ENCODE results near the gene DHRS4. TPM values are rescaled to one million over a fixed set of nuclear protein-coding genes. Genes with fewer than 3 reads are reported as not detected.

DHRS4 gene
- total and polyA plus RNA-seq, 2 of the 13 experiments (the other 11 are each of a cell fraction or from before 2014, with no cell fraction given) = 23.9 to 45.1 TPM

- TF ChIP-seq PAXIP1 (CRISPR knock-in tag; conservative IDR thresholded peaks at IDR 0.05) (peak; percentile 66), ZNF18 (CRISPR knock-in tag; IDR thresholded peaks at IDR 0.05; ENCODE audit: insufficient replicate concordance) (peak; percentile 65), TRAFD1 (CRISPR knock-in tag; IDR thresholded peaks at IDR 0.05; ENCODE audit: borderline replicate concordance) (peak; percentile 97), ZNF326 (CRISPR knock-in tag; IDR thresholded peaks at IDR 0.05; ENCODE audit: borderline replicate concordance) (peak; percentile 24; the same call in 1 of the 2 replicates), ZNF749 (CRISPR knock-in tag; IDR thresholded peaks at IDR 0.05; ENCODE audit: borderline replicate concordance) (no peak; the same call in 1 of the 2 replicates), PHF8 (CRISPR knock-in tag; IDR thresholded peaks at IDR 0.05) (peak; percentile 100), ZNF317 (CRISPR knock-in tag; IDR thresholded peaks at IDR 0.05) (peak; percentile 94), ZNF207 (IDR thresholded peaks at IDR 0.05; ENCODE audit: borderline replicate concordance) (no peak), AGO2 (optimal IDR thresholded peaks at IDR 0.05; ENCODE audit: low read depth, low read length) (peak; percentile 96), RNF219 (CRISPR knock-in tag; IDR thresholded peaks at IDR 0.05) (no peak), ZNF766 (CRISPR knock-in tag; IDR thresholded peaks at IDR 0.05; ENCODE audit: borderline replicate concordance) (peak; percentile 93), ZNF674 (CRISPR knock-in tag; IDR thresholded peaks at IDR 0.05; ENCODE audit: low read depth) (peak; percentile 83; the same call in 1 of the 2 replicates), ZNF841 (CRISPR knock-in tag; IDR thresholded peaks at IDR 0.05; ENCODE audit: borderline replicate concordance) (no peak), SNRNP70 (IDR thresholded peaks at IDR 0.05; ENCODE audit: low read depth, low read length) (no peak), CHCHD3 (CRISPR knock-in tag; IDR thresholded peaks at IDR 0.05) (0 out of 2 replicates have a peak, but pooled peaks have one; percentile 40), ZNF747 (CRISPR knock-in tag; IDR thresholded peaks at IDR 0.05; ENCODE audit: borderline replicate concordance) (0 out of 2 replicates have a peak, but pooled peaks have one; percentile 73)
These were observed at the start of gene DHRS4 (continued) for GRCh38 chr14:23953464-23954278.
